Astrocyte (in vitro differentiated cells and primary cell): ENCODE data around the gene PRKCH. TPM values are rescaled to one million over a fixed set of nuclear protein-coding genes. Genes with fewer than 3 reads are reported as not detected.

Experiments
- DNase-seq: peaks from one replicate; pipeline ENCODE4 v3.0.0-alpha.2; 2010; ENCODE audit warnings: low read depth
- FAIRE-seq: peaks from 2 replicates; lab custom pipeline; 2011; peaks lifted over from hg19 to GRCh38; lab: Jason Lieb, UNC
- H2AFZ ChIP-seq: 2 replicates; pipeline ENCODE4 v1.6.0; 2012; ENCODE audit warnings: low read depth, low read length, inconsistent platforms
- H3K27ac ChIP-seq: 2 replicates; pipeline ENCODE4 v1.5.1; 2011; ENCODE audit warnings: low read depth, low read length, inconsistent platforms
- H3K27me3 ChIP-seq: 2 replicates; pipeline ENCODE4 v1.6.0; 2011; ENCODE audit warnings: low read length, inconsistent platforms; ENCODE audit not compliant: insufficient read depth
- H3K36me3 ChIP-seq: 2 replicates; pipeline ENCODE4 v1.5.1; 2011; ENCODE audit warnings: low read length, inconsistent platforms; ENCODE audit not compliant: insufficient read depth
- H3K4me1 ChIP-seq: 2 replicates; pipeline ENCODE4 v1.5.1; 2011; ENCODE audit warnings: low read length, inconsistent platforms; ENCODE audit not compliant: insufficient read depth
- H3K4me2 ChIP-seq: 2 replicates; pipeline ENCODE4 v1.6.0; 2012; ENCODE audit warnings: low read length, inconsistent platforms
- H3K4me3 ChIP-seq: 2 replicates; pipeline ENCODE4 v1.5.1; 2011; ENCODE audit warnings: low read depth, mild to moderate bottlenecking, low read length, inconsistent platforms; ENCODE audit not compliant: insufficient read depth
- H3K79me2 ChIP-seq: 2 replicates; pipeline ENCODE4 v1.6.0; 2012; ENCODE audit warnings: mild to moderate bottlenecking, low read length, inconsistent platforms; ENCODE audit not compliant: insufficient read depth
- H3K9ac ChIP-seq: 2 replicates; pipeline ENCODE4 v1.6.0; 2012; ENCODE audit warnings: mild to moderate bottlenecking, low read length, inconsistent platforms
- H3K9me3 ChIP-seq: 2 replicates; pipeline ENCODE4 v1.5.1; 2012; ENCODE audit warnings: low read depth, mild to moderate bottlenecking, low read length, inconsistent platforms; ENCODE audit not compliant: insufficient read depth
- H4K20me1 ChIP-seq: 2 replicates; pipeline ENCODE4 v1.6.0; 2012; ENCODE audit warnings: low read length, inconsistent platforms; ENCODE audit not compliant: insufficient read depth
- H3K27ac Mint-ChIP-seq: one replicate; pipeline ENCODE4 v1.8.0; 2021; ENCODE audit warnings: mild to moderate bottlenecking, mixed read lengths; ENCODE audit not compliant: unreplicated experiment
- H3K27me3 Mint-ChIP-seq: one replicate; pipeline ENCODE4 v1.8.0; 2021; ENCODE audit warnings: low read depth, mixed read lengths; ENCODE audit not compliant: unreplicated experiment
- H3K36me3 Mint-ChIP-seq: one replicate; pipeline ENCODE4 v1.8.0; 2021; ENCODE audit warnings: low read depth, mixed read lengths; ENCODE audit not compliant: unreplicated experiment
- H3K4me1 Mint-ChIP-seq: one replicate; pipeline ENCODE4 v1.8.0; 2021; ENCODE audit warnings: low read depth, mixed read lengths; ENCODE audit not compliant: unreplicated experiment
- H3K4me3 Mint-ChIP-seq: one replicate; pipeline ENCODE4 v1.8.0; 2021; ENCODE audit warnings: mild to moderate bottlenecking, moderate library complexity, mixed read lengths; ENCODE audit not compliant: unreplicated experiment
- H3K9me3 Mint-ChIP-seq: one replicate; pipeline ENCODE4 v1.8.0; 2021; ENCODE audit warnings: mild to moderate bottlenecking, mixed read lengths; ENCODE audit not compliant: unreplicated experiment
- CTCF ChIP-seq: IDR thresholded peaks from 2 replicates; pipeline ENCODE4 v1.5.1; 2011; ENCODE audit warnings: low read depth, mild to moderate bottlenecking, inconsistent platforms, low read length, moderate library complexity; ENCODE audit not compliant: insufficient read depth
- EZH2 ChIP-seq: IDR thresholded peaks from 2 replicates; pipeline ENCODE4 v1.6.1; 2012; ENCODE audit warnings: mild to moderate bottlenecking, low read length, inconsistent platforms; ENCODE audit not compliant: insufficient read depth
- total RNA-seq: library from RNA; stranded (reverse); gene quantifications from 2 replicates; pipeline ENCODE4 v1.2.1, GENCODE V29; 2021

PRKCH gene
- total RNA-seq, 1 donor from 2014 or later = 6.0 TPM

GRCh38 chr14:61330511-61330910, 9.1 kb downstream of the PRKCH start:
- H2AFZ ChIP-seq = no peak overlapping the region
- H3K36me3 ChIP-seq = no peaks in the 10 kb centered on the region
- no peaks in the 10 kb centered on the region for H3K4me1 ChIP-seq
- DNase-seq (no peak), FAIRE-seq (no peak)
- H3K27me3 Mint-ChIP-seq = no peaks in the 10 kb centered on the region
- no peak overlapping the region for H3K4me3 ChIP-seq
- H3K27ac Mint-ChIP-seq = no peak overlapping the region
- H3K9me3 ChIP-seq = no peaks in the 10 kb centered on the region
- no peaks in the 10 kb centered on the region for H3K9me3 Mint-ChIP-seq
- no peaks in the 10 kb centered on the region for H3K36me3 Mint-ChIP-seq
- peaks cover 6% of the 10 kb centered on the region for H3K27me3 ChIP-seq
- TF ChIP-seq CTCF = no peak
- no peak for TF ChIP-seq EZH2
- no peak overlapping the region for H3K4me2 ChIP-seq
- no peak overlapping the region for H3K27ac ChIP-seq
- no peak overlapping the region for H3K9ac ChIP-seq
- H3K4me1 Mint-ChIP-seq = no peaks in the 10 kb centered on the region
- no peaks in the 10 kb centered on the region for H4K20me1 ChIP-seq
- H3K4me3 Mint-ChIP-seq = no peak overlapping the region
- H3K79me2 ChIP-seq = no peaks in the 10 kb centered on the region

GRCh38 chr14:61331992-61332657, 10.7 kb downstream of the PRKCH start:
- FAIRE-seq = no peak
- TF ChIP-seq EZH2 (no peak), CTCF (no peak)
- Mint-ChIP-seq H3K36me3 (no peaks in the 10 kb centered on the region), H3K27ac (no peak overlapping the region), H3K27me3 (no peaks in the 10 kb centered on the region), H3K4me1 (no peaks in the 10 kb centered on the region), H3K4me3 (no peak overlapping the region), H3K9me3 (no peaks in the 10 kb centered on the region)
- H2AFZ ChIP-seq = no peak overlapping the region
- no peak overlapping the region for H3K9ac ChIP-seq
- H3K27ac ChIP-seq = no peak overlapping the region
- no peak overlapping the region for H3K4me3 ChIP-seq
- H3K36me3 ChIP-seq = no peaks in the 10 kb centered on the region
- H3K4me1 ChIP-seq = no peaks in the 10 kb centered on the region
- H3K27me3 ChIP-seq = peaks cover 6% of the 10 kb centered on the region
- no peak overlapping the region for H3K4me2 ChIP-seq
- no peaks in the 10 kb centered on the region for H3K9me3 ChIP-seq
- H4K20me1 ChIP-seq = no peaks in the 10 kb centered on the region
- DNase-seq = no peak
- no peaks in the 10 kb centered on the region for H3K79me2 ChIP-seq

GRCh38 chr14:61332658-61333029, 11.3 kb downstream of the PRKCH start:
- Mint-ChIP-seq H3K9me3 (no peaks in the 10 kb centered on the region), H3K4me3 (no peak overlapping the region), H3K4me1 (no peaks in the 10 kb centered on the region), H3K27ac (no peak overlapping the region), H3K27me3 (no peaks in the 10 kb centered on the region), H3K36me3 (no peaks in the 10 kb centered on the region)
- H3K9ac ChIP-seq = no peak overlapping the region
- H3K79me2 ChIP-seq = no peaks in the 10 kb centered on the region
- no peak overlapping the region for H3K4me2 ChIP-seq
- DNase-seq = no peak
- TF ChIP-seq CTCF (no peak), EZH2 (no peak)
- no peak for FAIRE-seq
- H2AFZ ChIP-seq = no peak overlapping the region
- no peaks in the 10 kb centered on the region for H3K4me1 ChIP-seq
- no peak overlapping the region for H3K27ac ChIP-seq
- peaks cover 6% of the 10 kb centered on the region for H3K27me3 ChIP-seq
- no peaks in the 10 kb centered on the region for H4K20me1 ChIP-seq
- H3K4me3 ChIP-seq = no peak overlapping the region
- H3K36me3 ChIP-seq = no peaks in the 10 kb centered on the region
- H3K9me3 ChIP-seq = no peaks in the 10 kb centered on the region
